OCI-LY1 (cell line): ENCODE measurements around the gene ACTR3C.

Experiments used
- H2AFZ ChIP-seq: fragments of 200-600 bp; sonication (generic), shearing (Covaris generic); 2 replicates; pipeline ENCODE4 v1.6.0; 2014; ENCODE audit warnings: antibody characterized with exemption, mild to moderate bottlenecking, low read length
- H3F3A ChIP-seq: fragments of 200-600 bp; sonication (generic), shearing (Covaris generic); 2 replicates; pipeline ENCODE4 v1.6.0; 2014; ENCODE audit warnings: mild to moderate bottlenecking, antibody characterized with exemption, low read length, moderate library complexity; ENCODE audit not compliant: insufficient read depth
- H3K27ac ChIP-seq: fragments of 200-600 bp; sonication (generic); 2 replicates; pipeline ENCODE4 v1.5.1; 2014; ENCODE audit warnings: low read length, mixed run types, mild to moderate bottlenecking, low read depth; ENCODE audit not compliant: poor library complexity, severe bottlenecking
- H3K27me3 ChIP-seq: fragments of 200-600 bp; sonication (generic); 2 replicates; pipeline ENCODE4 v1.6.0; 2014; ENCODE audit warnings: antibody characterized with exemption, mild to moderate bottlenecking, low read length, moderate library complexity; ENCODE audit not compliant: insufficient read depth
- H3K36me3 ChIP-seq: fragments of 200-600 bp; sonication (generic); 2 replicates; pipeline ENCODE4 v1.6.1; 2014; ENCODE audit warnings: mild to moderate bottlenecking, antibody characterized with exemption, low read length, moderate library complexity, mixed read lengths; ENCODE audit not compliant: insufficient read depth
- H3K4me1 ChIP-seq: fragments of 200-600 bp; sonication (generic); 2 replicates; pipeline ENCODE4 v1.5.1; 2014; ENCODE audit warnings: mild to moderate bottlenecking, low read length, moderate library complexity; ENCODE audit not compliant: insufficient read depth, severe bottlenecking
- H3K4me2 ChIP-seq: fragments of 200-600 bp; sonication (generic), shearing (Covaris generic); 2 replicates; pipeline ENCODE4 v1.6.1; 2014; ENCODE audit warnings: low read length
- H3K4me3 ChIP-seq: fragments of 200-600 bp; sonication (generic); 2 replicates; pipeline ENCODE4 v1.5.1; 2014; ENCODE audit warnings: low read length, low read depth, mild to moderate bottlenecking, mixed read lengths; ENCODE audit not compliant: poor library complexity, severe bottlenecking
- H3K79me2 ChIP-seq: fragments of 200-600 bp; shearing (Covaris generic); 2 replicates; pipeline ENCODE4 v1.6.1; 2016; ENCODE audit warnings: mixed run types, low read length, mixed read lengths; ENCODE audit not compliant: insufficient read depth
- H3K9ac ChIP-seq: fragments of 200-600 bp; sonication (generic), shearing (Covaris generic); 2 replicates; pipeline ENCODE4 v1.6.1; 2014; ENCODE audit warnings: mild to moderate bottlenecking, low read length, mixed read lengths
- H3K9me2 ChIP-seq: fragments of 200-600 bp; sonication (generic), shearing (Covaris generic); 2 replicates; pipeline ENCODE4 v1.6.1; 2014; ENCODE audit warnings: low read depth, mild to moderate bottlenecking, low read length, mixed read lengths
- H3K9me3 ChIP-seq: fragments of 200-600 bp; shearing (Covaris generic); 2 replicates; pipeline ENCODE4 v1.6.1; 2014; ENCODE audit warnings: low read length, mixed read lengths
- H4K20me1 ChIP-seq: fragments of 200-600 bp; sonication (generic), shearing (Covaris generic); 2 replicates; pipeline ENCODE4 v1.6.0; 2016; ENCODE audit warnings: mild to moderate bottlenecking, low read length; ENCODE audit not compliant: insufficient read depth
- EZH2 ChIP-seq: fragments of 200-600 bp; sonication (generic), shearing (Covaris generic); IDR thresholded peaks from 2 replicates; pipeline ENCODE4 v1.8.0; 2017; ENCODE audit warnings: borderline replicate concordance, mixed run types, mild to moderate bottlenecking, antibody characterized with exemption, low read length, moderate library complexity, mixed read lengths
- TF ChIP-seq, protein P1 (sequence below): fragments of 200-600 bp; sonication (generic), shearing (Covaris generic); IDR thresholded peaks from 2 replicates; pipeline ENCODE4 v1.5.1; 2017; ENCODE audit warnings: mild to moderate bottlenecking, antibody characterized with exemption, low read length, moderate library complexity, mixed read lengths

The ACTR3C gene

DNA sequence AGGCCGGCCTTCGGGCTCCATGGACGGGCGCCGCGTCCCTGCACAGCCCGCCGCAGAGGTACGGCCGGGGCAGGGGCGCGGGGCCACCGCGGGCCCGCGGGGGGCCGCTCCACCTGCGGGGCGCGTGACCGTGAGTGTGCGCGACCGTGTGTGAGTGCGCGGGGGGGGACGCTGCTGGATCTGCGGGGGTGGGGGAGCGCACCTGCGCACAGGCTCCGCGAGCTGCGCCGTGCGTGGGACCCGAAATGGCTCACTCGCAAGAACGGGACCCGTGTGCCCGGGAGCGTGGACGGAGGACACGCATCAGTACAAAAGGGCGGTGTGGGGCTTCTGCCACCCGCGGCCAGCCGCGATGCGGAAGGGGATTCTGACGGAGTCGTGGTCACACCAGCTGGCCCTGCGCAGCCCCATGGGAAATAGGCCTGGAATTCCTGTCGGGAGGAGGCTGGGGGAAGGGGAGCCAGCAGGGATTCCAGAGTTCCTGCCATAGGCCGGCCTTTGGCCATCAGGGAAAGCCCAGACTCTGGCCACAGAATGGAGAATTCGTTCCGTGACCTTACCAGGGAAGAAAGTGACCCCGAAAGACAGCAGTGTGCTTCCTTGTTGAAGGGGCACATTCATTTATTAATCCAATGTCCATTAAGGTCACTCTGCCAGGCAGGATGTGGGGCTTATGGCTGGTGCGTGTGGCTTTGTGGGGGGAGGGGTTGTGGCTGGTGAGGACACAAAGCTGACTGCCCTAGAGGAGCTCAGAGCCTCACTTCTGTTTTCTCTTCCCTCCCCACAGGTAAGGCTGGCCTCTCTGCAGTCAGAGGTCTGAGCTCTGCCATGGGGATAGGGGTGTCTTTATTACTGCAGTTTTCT, 45.8 kb upstream of the ACTR3C start:
- Histone ChIP-seq H3K9me3 (no peaks in the 10 kb centered on the region), H3K9me2 (no peaks in the 10 kb centered on the region), H3K9ac (peak overlapping the region; percentile 81), H3K36me3 (peaks cover 35% of the 10 kb centered on the region), H3K4me3 (peak overlapping the region; percentile 75), H2AFZ (no peak overlapping the region), H3K79me2 (no peaks in the 10 kb centered on the region), H4K20me1 (no peaks in the 10 kb centered on the region), H3K4me2 (peak overlapping the region; percentile 79), H3K4me1 (peaks cover 54% of the 10 kb centered on the region), H3K27ac (peak overlapping the region; percentile 75), H3F3A (no peaks in the 10 kb centered on the region; the same call in 1 of the 2 replicates), H3K27me3 (no peaks in the 10 kb centered on the region)
- TF ChIP-seq, protein P1, sequence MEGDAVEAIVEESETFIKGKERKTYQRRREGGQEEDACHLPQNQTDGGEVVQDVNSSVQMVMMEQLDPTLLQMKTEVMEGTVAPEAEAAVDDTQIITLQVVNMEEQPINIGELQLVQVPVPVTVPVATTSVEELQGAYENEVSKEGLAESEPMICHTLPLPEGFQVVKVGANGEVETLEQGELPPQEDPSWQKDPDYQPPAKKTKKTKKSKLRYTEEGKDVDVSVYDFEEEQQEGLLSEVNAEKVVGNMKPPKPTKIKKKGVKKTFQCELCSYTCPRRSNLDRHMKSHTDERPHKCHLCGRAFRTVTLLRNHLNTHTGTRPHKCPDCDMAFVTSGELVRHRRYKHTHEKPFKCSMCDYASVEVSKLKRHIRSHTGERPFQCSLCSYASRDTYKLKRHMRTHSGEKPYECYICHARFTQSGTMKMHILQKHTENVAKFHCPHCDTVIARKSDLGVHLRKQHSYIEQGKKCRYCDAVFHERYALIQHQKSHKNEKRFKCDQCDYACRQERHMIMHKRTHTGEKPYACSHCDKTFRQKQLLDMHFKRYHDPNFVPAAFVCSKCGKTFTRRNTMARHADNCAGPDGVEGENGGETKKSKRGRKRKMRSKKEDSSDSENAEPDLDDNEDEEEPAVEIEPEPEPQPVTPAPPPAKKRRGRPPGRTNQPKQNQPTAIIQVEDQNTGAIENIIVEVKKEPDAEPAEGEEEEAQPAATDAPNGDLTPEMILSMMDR, result no peak
- no peak for TF ChIP-seq EZH2

DNA sequence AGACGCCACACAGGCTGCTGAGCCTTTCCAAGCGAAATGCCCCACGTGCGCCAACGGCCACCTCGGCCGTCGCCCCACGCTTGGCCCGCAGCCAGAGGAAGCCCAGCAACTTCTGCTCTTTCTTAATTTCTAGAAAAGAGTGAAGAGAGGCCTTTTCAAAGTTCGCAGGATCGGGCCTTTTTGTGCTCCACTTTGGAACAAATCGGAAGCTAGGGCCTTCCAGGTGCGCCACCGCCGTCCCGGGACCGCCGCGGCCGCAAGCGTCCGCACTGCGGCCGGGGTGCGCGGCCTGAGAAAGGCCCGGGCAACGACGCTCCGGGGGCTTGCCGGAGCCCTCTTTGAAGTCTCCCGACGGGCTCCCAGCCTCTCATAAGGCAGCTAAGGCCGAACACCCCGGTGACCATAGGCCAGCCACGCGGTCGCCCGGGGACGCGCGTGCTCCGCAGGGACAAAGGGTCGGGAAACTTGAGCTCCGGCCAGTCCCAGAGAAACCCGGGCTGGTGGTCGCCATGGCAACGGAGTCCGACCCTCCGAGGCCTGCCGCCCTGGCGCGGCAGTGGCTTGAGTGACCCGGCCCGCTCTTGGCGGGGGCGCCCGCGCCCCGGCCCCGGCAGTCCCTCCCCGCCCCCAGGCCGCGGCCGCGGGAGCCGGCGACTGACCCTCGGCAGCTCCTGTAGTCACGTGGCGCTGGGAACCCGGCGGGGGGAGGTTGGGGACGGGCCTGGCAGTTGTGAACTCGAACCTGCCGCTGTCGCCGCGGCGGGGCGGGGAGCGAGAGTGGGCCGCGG, 44.9 kb upstream of the ACTR3C start, which contains the start of gene REPIN1:
Gene REPIN1, plus strand, starts transcription at position 727 of the 788 bp plus-strand sequence. CDS start 890 bp downstream, outside the sequence.
- Histone ChIP-seq H3K9me3 (no peaks in the 10 kb centered on the region), H3K4me3 (peak within 1 kb of the TSS; percentile 75), H2AFZ (no peak within 1 kb of the TSS), H3K9ac (peak within 1 kb of the TSS; percentile 81), H4K20me1 (no peaks in the 10 kb centered on the region), H3F3A (no peaks in the 10 kb centered on the region; the same call in 1 of the 2 replicates), H3K36me3 (peaks cover 27% of the 10 kb centered on the region), H3K4me1 (peaks cover 59% of the 10 kb centered on the region), H3K4me2 (peak within 1 kb of the TSS; percentile 79), H3K27ac (peak within 1 kb of the TSS; percentile 75), H3K79me2 (no peaks in the 10 kb centered on the region), H3K27me3 (no peaks in the 10 kb centered on the region), H3K9me2 (no peaks in the 10 kb centered on the region)
- TF ChIP-seq, protein P1, result no peak
- TF ChIP-seq EZH2, result no peak

DNA sequence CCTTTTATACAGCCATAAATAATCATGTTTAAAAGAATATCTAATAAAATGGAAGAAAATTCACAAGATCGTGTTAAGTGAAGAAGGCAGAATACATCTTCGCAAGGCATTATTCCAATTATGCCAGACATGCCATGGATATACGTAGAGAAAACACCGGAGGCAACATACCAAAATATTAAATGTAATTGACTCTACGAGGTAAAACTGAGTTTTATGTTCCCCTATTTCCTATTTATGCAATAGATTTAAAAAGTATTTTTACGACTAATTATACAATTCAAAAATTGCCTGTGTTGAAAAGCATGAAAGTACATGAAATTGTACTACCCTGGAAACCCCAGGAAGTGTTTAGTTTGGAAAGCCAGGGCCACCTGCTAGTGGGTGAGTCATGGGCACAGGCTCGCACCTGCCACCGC, 44.3 kb upstream of the ACTR3C start:
- Histone ChIP-seq H3K27ac (peak overlapping the region; percentile 75), H3K79me2 (no peaks in the 10 kb centered on the region), H2AFZ (no peak overlapping the region)

More for the DNA sequence above, 44.3 kb upstream of the ACTR3C start:
- no peaks in the 10 kb centered on the region; the same call in 1 of the 2 replicates for H3F3A ChIP-seq
- peaks cover 21% of the 10 kb centered on the region for H3K36me3 ChIP-seq
- TF ChIP-seq EZH2, result no peak
- TF ChIP-seq, protein P1, result no peak
- H3K9me3 ChIP-seq, result no peaks in the 10 kb centered on the region
- H3K27me3 ChIP-seq, result no peaks in the 10 kb centered on the region
- peak overlapping the region; percentile 75 for H3K4me3 ChIP-seq
- peaks cover 57% of the 10 kb centered on the region for H3K4me1 ChIP-seq
- no peaks in the 10 kb centered on the region for H4K20me1 ChIP-seq
- no peaks in the 10 kb centered on the region for H3K9me2 ChIP-seq
- H3K9ac ChIP-seq, result peak overlapping the region; percentile 81; the same call in 1 of the 2 replicates
- H3K4me2 ChIP-seq, result peak overlapping the region; percentile 79
